Mesenteric fat pad (tissue), 1 donor: ENCODE data around the gene PWWP2B. TPM values are rescaled to one million over a fixed set of nuclear protein-coding genes. Genes with fewer than 3 reads are reported as not detected.

Experiments used
- DNase-seq: peaks from one replicate; pipeline ENCODE4 v3.0.0-alpha.2; 2020; ENCODE audit warnings: low spot score
- total RNA-seq: library from RNA; stranded (reverse); fragmentation: NEBNext Ultra II Directional; extraction: Animal tissue kit (Norgen Biotek cat#: 25700); gene quantifications from one replicate; pipeline ENCODE4 v1.2.1, GENCODE V29; 2021
- donor health status: DM: yes; HTN: yes; CAD: no.

Gene PWWP2B
- total RNA-seq, 1 donor from 2014 or later, result 30.4 TPM

DNA sequence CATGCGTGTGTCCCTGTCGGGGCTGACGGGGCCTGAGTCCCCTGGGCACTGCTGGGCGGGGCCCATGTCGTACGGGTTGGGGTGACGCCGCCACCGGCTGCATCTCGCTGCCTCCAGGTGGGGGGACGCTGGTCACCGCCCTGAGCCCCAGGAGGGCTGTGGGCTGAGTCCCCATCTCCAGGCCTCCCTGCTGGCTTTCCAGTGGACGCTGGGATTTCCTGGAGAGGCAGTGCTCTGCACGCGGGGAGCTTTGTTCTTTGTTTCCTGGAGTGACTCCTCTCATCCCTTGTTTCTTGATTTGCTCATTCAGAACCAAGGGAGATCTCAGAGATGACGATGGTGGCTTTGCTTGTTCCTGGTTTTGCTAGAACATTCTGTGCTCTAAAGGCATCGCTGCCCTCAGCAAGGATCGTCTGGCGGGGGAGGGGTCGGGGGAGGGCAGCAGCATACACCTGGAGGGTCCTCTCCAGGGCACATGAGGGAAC, 21.0 kb downstream of the PWWP2B start:
- DNase-seq, result no peak

DNA sequence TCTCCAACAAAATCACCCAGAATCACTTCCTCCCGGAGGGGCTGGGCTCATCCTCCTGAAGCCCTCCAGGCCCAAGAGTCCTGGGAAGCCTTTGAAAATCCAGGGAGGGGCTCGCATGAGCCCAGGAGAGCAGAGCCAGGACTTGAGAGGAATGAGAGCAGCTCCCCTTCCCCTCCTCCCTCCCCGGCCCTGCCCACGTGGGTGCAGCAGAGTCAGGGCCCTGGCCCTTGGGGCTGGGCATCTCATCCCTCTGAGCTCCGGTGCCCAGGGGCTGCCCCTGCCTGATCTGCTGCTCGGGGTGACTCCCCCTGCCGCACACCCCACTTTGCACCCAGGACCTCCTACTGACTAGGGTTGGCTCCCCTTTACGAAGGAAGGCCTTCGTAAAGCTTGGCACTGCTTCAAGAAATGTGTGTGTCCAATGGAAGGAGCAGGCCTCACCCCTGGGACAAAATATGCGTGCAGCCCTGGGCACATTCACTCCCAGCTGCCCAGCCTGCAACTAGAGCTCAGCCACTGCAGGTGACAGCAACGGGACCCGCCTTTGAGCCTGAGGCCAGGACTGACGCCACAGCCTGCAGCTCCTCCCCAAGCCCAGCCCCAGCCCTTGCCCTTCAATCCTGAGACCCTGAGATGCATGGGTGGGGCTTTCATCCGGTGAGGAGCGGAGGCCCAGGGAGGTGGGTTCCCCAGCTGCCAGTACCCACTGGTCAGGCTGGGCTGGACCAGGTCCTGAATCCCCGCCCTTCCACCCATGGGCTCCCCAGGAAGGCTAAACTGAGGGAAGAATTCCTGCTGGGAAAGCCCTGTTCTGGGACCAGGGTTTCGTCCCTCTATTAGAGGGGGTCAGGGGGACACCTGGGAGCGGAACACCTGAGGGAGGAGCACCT, 21.8 kb downstream of the PWWP2B start:
- no peak for DNase-seq

DNA sequence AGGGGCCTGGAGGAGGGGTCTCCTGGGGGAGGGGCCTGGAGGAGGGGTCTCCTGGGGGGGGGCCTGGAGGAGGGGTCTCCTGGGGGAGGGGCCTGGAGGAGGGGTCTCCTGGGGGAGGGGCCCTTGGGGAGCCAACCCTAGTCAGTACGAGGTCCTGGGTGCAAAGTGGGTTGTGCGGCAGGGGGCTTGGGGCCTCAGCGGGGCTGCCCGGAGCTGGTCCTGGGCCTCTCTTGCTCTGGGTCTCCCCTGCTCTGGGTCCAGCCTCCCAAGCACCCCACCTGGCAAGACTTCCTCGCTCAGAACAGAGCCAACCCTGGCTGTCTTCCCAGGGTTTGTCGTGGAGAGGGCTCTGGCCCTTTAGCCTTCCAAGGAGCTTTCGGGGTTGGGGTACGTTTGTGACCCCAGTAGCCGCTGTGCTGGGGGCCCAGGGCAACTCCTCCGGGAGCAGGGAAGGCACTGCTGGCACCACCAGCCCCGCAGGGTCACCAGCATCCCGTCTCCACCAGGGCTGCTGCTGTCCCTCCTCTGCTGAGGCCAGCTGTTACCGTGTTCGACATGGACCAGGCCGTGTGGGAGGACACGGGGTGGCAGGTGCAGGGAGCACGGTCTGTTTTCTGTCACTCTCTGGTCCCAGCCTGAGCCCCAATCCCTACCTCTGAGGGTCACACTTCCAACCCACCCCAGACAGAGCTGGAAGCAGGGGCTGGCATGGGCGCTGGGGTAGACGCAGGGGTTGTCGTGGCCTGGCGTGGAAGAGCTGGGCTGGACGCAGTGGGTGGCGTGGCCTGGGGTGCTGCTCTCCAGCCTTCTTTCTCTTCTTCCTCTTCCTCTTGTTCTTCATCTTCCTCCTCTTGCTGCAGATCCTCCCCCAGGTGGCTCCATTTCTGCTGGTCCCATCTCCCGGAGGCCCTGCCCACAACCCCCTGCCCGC, 22.8 kb downstream of the PWWP2B start:
- DNase-seq, result no peak

DNA sequence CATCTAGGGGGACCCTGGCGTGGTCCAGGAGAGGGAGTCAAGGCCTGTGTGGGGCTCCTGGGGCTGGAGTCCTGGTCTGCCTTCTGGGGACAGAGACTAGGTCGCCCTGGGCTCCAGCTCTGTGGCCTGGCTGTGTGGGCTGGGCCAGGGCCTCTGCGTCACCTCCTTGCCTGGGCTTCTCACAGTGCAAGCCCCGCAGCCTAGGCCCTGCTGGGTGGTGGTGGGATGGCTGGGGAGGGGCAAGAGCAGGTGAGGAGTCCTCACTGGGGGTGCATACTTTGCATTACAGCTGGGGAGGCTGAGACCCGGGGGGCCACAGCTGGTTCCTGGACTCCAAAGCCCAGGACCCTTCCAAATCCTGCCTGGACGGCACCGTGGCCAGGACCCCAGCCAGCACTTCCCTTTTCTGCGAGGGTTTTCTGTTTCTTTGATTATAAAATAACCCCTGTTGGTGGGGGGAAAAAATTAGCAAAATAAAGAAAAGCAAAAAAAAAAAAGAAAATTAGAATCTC, 23.5 kb downstream of the PWWP2B start:
- DNase-seq, result no peak

DNA sequence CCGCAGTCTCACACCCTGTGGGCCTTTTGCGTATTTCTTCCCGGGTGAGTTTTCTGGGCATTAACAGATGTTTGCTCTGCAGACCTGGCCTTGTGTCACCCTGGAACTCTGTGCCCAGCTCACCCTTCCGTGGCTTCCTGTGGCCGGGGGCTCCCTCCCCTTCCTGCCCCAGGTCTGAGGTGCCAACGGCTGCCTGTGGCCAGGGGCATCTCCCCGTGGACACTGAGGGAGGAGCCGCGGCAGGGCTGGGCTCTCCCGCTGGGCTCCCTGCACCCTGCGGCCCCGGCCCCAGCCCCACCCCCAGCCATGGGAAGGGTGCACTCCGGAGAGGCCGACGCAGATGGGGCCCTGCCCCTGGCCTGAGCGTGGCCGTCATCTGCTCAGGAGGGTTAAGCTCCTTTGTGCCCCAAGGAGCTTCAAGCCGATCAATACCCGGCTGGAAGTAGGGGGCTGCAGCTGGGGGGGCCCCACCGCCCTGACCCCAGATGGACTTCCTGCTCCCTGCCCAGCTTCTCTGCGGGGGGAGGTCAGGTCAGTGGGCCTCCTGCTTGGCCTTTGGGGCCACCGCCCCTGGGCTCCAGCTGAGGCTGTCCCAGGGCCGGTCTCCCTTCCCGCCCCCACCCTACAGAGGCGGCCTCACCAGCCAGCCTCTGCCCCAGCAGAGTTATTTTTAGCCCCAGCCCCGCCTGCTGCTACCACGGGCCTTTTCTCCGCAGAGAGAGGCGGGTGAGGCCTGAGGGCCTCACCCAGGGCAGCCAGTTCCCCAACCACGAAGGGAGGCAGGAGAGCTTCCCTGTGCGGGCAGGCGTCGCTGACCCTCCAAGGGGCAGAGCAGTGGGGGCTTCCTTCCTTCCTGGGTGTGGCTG, 24.2 kb downstream of the PWWP2B start:
- no peak for DNase-seq

DNA sequence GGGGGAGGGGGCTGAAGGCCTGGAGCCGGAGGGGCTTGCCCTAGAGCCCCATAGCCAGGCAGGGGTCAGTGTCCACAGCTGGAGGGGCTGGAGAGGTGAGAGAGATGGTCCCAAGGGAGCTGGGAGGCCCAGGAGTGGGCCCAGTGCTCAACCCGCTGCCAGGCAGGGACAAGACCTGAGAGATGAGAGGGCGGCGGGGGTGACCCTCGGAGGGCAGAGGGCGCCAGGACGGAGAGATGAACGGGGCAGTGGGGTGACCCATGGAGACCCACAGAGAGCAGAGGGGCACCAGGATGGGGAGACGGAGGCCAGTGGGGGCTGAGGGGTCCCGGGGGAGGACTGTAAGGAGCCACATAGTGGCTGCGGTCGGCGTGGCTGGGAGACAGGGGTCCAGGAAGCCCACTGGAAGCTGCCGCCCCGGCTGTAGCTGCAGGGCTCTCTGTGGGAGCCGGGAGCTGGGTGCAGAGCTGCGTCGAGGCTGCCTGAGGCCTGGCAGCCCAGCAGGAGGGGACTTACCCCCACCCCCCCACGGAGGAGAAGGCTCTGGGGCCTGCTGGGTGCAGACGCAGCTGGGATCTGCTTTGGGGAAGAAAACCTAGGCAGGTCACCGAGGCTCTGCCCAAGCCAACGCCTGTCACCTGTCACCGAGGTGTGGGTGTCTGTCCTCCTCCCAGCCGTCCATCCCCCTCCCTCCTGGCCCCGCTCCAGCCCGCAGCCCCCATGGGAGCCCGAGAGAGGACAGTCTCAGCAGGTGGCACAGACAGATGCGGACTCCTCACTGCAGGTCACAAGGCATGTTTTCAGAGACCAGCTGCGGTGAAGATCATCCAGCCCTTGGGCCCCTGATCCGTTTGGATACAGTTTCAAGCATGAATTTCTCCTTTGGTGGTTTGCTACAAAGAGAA, 25.1 kb downstream of the PWWP2B start:
- DNase-seq, result no peak

DNA sequence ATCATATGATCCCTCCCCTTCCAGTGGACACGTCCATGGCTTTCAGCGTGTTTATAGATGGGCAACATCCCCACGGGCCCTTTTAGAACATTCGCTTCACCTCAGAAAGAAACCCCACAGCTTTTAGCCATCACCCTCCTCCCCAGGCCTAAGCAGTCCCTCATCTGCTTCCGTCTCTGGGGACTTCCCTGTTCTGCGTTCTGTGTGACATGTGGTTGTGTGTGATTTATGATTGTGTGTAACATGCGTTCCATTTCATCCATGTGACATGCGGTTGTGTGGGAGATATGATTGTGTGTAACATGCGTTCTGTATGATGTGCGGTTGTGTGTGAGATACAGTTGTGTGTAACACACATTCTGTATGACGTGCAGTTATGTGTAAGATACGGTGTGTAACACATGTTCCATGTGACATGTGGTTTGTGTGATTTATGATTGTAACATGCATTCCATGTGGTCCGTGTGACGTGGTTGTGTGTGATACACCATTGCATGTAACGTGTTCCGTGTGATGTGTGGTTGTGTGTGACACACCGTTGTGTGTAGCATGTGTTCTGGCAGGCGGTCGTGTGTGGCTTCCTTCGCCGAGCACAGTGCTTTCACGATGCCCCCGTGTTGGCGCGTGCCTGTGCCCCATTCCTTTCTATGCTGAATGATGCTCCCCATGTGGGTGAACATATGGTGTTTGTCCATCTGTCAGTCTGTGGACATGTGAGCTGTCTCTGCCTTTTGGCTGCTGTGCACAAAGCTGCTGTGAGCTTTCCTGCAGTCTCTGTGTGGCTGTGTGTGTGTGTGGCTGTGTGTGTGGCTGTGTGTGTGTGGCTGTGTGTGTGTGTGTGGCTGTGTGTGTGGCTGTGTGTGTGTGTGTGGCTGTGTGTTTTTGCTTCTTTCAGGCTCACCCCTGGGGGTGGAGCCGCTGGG, 26.2 kb downstream of the PWWP2B start:
- DNase-seq, result no peak

DNA sequence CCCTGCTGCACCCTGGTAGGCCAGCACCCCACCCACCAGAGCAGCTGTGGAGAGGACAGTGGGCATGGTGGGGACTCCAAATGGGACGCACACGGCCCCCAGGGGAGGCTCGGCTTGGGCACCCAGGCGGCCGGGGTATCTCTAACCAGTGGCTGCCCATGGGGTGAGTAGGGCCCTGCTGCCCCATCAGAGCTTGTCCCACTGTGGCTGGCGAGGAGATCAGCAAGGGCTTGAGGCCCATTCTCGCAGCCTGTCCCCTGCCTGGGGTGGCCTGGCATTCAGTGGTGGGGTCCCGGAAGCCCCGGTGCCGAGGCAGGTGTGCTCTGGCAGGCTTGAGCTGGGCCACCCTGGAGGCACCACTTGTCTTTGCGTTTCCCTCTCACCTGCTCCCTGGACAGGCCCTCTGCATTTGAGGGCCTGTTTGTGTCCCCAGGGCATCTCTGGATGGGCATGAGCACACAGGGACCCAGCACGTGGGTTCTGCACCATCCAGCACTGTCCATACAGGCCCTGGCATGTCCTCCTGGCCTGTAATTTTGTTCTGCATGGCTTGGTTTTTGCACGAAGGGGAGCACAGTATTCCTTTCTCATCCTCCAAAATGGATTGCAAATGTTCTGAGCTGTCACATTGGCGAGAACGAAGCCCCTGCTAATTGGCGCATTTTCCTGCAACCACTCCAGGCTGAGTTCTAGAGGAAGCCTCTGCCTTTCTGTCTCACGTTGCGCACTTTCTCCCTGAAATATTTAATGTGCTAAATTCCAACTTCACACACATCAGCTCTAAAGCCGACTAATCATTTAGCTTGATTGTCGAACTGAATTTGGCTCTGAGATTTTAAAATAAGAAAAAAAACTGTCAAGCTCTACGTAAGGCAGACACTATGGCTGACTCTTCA, 27.2 kb downstream of the PWWP2B start:
- DNase-seq, result no peak

DNA sequence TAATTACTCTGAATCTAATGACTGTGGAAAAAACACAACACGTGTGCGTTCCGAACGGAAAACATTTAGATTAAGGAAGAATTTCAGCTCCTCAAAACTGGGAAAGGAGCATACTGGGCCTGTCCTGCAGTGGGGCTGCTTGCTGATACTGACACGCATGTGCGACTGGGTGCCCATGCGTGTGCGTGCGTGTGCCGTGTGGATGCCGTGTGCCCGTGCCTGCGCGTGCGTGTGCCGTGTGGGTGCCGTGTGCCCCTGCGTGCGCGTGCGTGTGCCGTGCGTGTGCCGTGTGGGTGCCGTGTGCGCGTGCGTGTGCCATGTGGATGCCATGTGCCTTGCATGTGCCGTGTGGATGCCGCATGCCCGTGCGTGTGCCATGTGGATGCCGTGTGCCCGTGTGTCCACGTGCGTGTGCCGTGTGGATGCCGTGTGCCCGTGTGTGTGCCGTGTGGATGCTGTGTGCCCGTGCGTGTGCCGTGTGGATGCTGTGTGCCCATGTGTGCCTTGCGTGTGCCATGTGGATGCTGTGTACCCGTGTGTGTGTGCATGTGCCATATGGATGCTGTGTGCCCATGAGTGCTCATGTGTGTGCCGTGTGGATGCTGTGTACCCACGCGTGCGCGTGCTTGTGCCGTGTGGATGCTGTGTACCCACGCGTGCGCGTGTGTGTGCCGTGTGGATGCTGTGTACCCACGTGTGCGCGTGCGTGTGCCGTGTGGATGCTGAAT, 28.2 kb downstream of the PWWP2B start:
- no peak for DNase-seq

DNA sequence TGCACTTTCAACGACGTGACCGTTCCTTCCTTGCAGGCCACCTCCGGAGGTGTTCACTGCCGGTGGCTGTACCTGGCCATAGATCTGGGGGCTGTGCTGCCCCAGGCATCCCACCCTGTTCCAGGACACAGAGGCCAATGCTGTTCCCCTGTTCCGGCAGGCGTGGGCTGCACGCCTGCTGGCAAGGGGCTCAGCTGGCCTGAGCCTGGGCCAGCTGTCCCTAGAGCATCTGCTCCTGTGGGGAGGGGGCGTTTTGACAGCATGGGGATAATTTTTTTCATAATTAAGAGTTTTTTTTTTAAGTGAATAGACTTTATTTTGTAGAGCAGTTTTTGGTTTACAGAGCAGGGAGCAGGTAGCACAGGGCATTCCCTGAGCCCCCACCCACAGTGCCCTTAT, 28.8 kb downstream of the PWWP2B start:
- DNase-seq, result no peak

DNA sequence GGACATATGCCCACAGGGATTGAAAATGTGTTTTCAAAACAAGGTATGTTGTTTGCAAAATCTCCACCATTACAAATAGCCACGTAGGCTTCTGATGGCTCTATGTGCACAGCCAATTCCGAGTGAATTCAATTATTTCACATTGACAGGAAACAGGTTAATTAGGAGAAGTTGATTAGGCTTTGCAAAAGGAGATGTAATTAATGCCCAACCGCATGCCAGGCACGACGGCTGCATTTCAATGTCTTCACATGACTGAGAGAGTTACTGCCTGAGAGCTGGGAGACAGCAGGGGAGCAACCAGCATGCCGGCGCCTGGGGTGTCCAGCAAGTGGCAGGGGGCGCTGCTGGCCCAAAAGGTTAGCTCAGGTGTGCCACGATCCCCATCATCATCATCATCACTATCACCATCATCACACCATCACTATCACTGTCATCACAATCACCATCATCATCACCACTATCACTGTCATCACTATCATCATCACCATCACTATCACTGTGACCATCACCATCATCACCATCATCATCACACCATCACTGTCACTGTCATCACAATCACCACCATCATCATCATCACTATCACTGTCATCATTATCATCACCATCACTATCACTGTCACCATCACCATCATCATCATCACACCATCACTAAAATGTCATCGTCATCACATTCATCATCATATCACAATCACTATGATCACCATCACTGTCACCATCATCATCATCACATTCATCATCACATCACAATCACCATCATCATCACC, 30.2 kb downstream of the PWWP2B start:
- DNase-seq, result no peak

DNA sequence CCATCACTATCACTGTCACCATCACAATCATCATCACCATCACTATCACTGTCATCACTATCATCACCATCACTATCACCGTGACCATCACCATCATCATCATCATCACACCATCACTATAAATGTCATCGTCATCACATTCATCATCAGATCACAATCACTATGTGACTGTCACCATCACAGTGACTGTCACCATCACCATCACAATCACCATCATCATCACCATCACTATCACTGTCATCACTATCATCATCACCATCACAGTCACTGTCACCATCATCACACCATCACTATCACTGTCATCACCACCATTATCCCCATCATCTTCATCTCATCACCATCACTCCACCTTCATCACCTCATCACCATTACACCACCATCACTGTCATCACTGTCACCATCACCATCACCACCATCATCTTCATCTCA, 31.0 kb downstream of the PWWP2B start:
- DNase-seq, result no peak

DNA sequence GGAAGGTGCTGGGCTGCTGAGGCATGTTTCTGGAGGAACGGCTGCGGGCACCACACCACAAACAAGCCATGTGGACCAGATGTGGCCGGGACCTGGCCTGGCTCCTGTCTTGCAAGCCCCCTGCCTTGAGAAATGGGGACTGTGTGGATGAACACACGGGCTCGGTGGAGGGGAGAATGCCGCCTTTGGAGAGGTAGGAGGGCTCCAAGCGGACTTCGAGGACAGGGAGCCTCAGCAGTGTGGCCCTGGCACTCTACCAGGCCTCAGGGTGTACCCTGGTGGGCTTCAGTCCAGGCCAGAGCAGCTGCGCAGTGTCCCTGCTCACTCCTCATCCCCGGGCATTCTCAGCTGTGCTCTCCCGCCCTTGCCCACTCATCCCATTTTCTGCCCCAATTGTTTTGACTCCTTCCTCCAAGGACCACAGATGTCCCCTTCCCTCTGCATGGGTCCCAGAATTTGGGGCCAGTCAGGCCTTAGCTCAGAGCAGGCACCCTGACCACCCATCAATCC, 31.5 kb downstream of the PWWP2B start:
- DNase-seq, result no peak

DNA sequence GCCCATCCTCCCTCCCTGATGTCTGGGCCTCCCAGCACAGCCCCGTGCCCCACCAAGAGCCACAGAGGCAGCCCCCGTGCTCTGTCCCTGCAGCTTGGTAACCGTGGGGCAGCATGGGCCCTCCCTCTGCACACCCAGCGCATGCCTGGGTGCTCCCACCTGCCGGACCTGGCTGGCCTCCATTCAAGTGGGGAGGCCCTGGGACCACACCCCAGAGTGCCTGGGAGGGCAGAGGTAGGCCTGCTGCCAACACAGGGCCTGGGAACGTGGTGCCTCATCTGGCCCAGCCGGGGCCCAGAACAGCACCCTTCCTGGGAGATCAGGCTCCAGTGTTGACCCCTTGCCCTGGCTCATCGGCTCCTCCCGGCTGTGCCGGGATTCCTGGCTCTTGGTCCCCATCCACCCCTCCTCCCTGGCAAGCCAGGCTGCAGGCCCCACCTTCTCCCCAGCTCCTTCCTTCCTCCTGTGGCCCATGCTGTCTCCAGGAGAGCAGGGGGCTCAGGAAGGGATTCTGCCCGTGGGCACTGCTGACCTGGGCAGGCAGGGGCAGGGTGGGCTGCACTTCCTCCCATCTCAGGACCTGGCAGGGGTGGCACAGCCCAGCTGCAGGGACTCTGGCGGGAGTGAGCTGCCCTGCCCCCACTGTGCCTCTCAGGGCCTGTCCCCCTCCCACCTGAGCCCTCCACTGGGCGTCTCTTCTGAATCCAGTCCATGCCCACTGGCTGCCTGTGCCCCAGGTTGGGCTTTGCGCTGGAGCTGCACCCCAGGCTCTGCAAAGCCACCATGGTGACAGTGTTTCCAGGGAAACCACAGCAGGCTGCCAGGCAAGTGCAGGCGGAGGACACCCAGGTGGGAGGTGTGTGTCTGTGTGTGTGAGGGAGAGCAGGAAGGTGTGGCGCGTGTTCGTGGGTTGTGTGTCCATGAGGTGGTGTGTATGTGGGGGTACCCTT, 32.6 kb downstream of the PWWP2B start:
- no peak for DNase-seq
